Transverse colon (tissue), 4 donors: Measurements from ENCODE around the gene ERC2. TPM values are rescaled to one million over a fixed set of nuclear protein-coding genes. Genes with fewer than 3 reads are reported as not detected.

Experiments used
- DNase-seq: peaks from one replicate; pipeline ENCODE4 v3.0.0-alpha.2; 2019
- H3K27ac ChIP-seq, 4 donors: fragments of 200-600 bp; sonication (generic); 2 replicates each; pipeline ENCODE4 v1.5.1; 2016 to 2018; ENCODE audit warnings: inconsistent platforms in 4 of 4
- H3K27me3 ChIP-seq: fragments of 200-600 bp; sonication (generic); 2 replicates; pipeline ENCODE4 v1.5.1; 2017; ENCODE audit warnings: inconsistent platforms
- H3K36me3 ChIP-seq, 4 donors: fragments of 200-600 bp; sonication (generic); 2 replicates each; pipeline ENCODE4 v1.5.1; 2017 to 2019; ENCODE audit warnings: inconsistent platforms in 4 of 4
- H3K4me1 ChIP-seq, 4 donors: fragments of 200-600 bp; sonication (generic); 2 replicates each; pipeline ENCODE4 v1.5.1; 2017 to 2020; ENCODE audit warnings: inconsistent platforms in 4 of 4
- H3K4me3 ChIP-seq, 4 donors: fragments of 200-600 bp; sonication (generic); 1 replicate in 1 of 4; 2 replicates in 3 of 4; pipeline versions ENCODE4 v1.5.1 to v1.6.1; 2017 to 2019; ENCODE audit warnings: inconsistent platforms in 4 of 4
- H3K9me3 ChIP-seq, 2 donors: fragments of 200-600 bp; sonication (generic); 2 replicates each; pipeline ENCODE4 v1.5.1; 2017 to 2019; ENCODE audit warnings: inconsistent platforms in 2 of 2
- CTCF ChIP-seq, 5 experiments: fragments of 200-600 bp in 3 of 5; fragments of 450-650 bp in 2 of 5; sonication (generic) in 3 of 5; IDR thresholded peaks; 1 replicate in 2 of 5; 2 replicates in 3 of 5; pipeline ENCODE4 v1.5.1; 2016 to 2017; ENCODE audit warnings: antibody characterized with exemption in 5 of 5, inconsistent platforms in 3 of 5, mild to moderate bottlenecking in 2 of 5, moderate library complexity in 1 of 5
- EP300 ChIP-seq: sonication (generic); formaldehyde crosslinking; IDR thresholded peaks from one replicate; pipeline ENCODE4 v1.6.1; 2017; ENCODE audit warnings: antibody characterized with exemption, low read depth
- POLR2A ChIP-seq: fragments of 450-650 bp; IDR thresholded peaks from one replicate; pipeline ENCODE4 v1.6.1; 2016; ENCODE audit warnings: antibody characterized with exemption, mild to moderate bottlenecking, moderate library complexity
- POLR2AphosphoS5 ChIP-seq, 3 donors: sonication (generic); formaldehyde crosslinking; IDR thresholded peaks; one replicate each; pipeline ENCODE4 v1.6.1; 2016; ENCODE audit warnings: antibody characterized with exemption in 3 of 3
- WGBS, 2 donors: methylation state at CpG; one replicate each; pipeline ENCODE4 v1.1.5; 2018; ENCODE audit warnings: low coverage in 1 of 2; 5-methylcytosine and 5-hydroxymethylcytosine counted together
- in situ Hi-C, 4 donors: fragments of 200-750 bp; cut with MboI; loops; one replicate each; pipeline versions ENCODE4 v1.15.0 to v1.15.1; 2017; ENCODE audit warnings: low sequenced_read_pairs in 3 of 4, low pct_ligation_motif_present in 1 of 4, low pct_unique_long_range_greater_than_20kb in 1 of 4
- intact Hi-C: fragments of 100-400 bp; cut with DNase I; formaldehyde crosslinking; loops from one replicate; pipeline ENCODE4 v1.15.1; 2023; ENCODE audit warnings: low total_unique reads
- total RNA-seq, 4 donors: library from RNA; depleted of rRNA; stranded (reverse); fragments of >200 nt; gene quantifications; one replicate each; pipeline ENCODE4 v1.1.0, GENCODE V29; 2016

The ERC2 gene
- total RNA-seq, 4 donors from 2014 or later, result 0.41 to 1.3 TPM; not detected in 2

- no peak overlapping the region for H3K4me3 ChIP-seq
- in situ Hi-C loops, result no loop called here
- no peak for DNase-seq
- no peaks in the 10 kb centered on the region for H3K9me3 ChIP-seq
- 78 to 81% methylated on average over 9 to 10 of the region's 10 CpGs for WGBS, 2 donors
- H3K27ac ChIP-seq, result no peak overlapping the region
- intact Hi-C loops, result no loop called here
- no peak for TF ChIP-seq EP300
- TF ChIP-seq CTCF (IDR thresholded peaks at IDR 0.05), result no peak
- no peak for TF ChIP-seq POLR2AphosphoS5 (IDR thresholded peaks at IDR 0.05)
- no peak for TF ChIP-seq POLR2A
- H3K36me3 ChIP-seq, result no peaks in the 10 kb centered on the region
- no peaks in the 10 kb centered on the region for H3K4me1 ChIP-seq
- no peaks in the 10 kb centered on the region for H3K27me3 ChIP-seq
Observed at GRCh38 chr3:55588146-55588765, 880.0 kb downstream of the ERC2 start.

- H3K4me3 ChIP-seq, result no peak overlapping the region
- no peaks in the 10 kb centered on the region for H3K4me1 ChIP-seq
- no peaks in the 10 kb centered on the region for H3K9me3 ChIP-seq
- in situ Hi-C loops, result no loop called here
- TF ChIP-seq EP300 (no peak), POLR2AphosphoS5 (IDR thresholded peaks at IDR 0.05) (no peak), POLR2A (no peak), CTCF (IDR thresholded peaks at IDR 0.05) (no peak)
- H3K27ac ChIP-seq, result no peak overlapping the region
- intact Hi-C loops, result no loop called here
- DNase-seq, result no peak
- no peaks in the 10 kb centered on the region for H3K36me3 ChIP-seq
- H3K27me3 ChIP-seq, result no peaks in the 10 kb centered on the region
- WGBS, 2 donors, result 73% methylated on average over 5 to 9 of the region's 9 CpGs
Observed at GRCh38 chr3:55585856-55586255, 882.4 kb downstream of the ERC2 start.

- WGBS, 2 donors, result 82 to 87% methylated on average over 12 to 15 of the region's 15 CpGs
- intact Hi-C loops, result no loop called here
- Histone ChIP-seq H3K27ac (no peak overlapping the region), H3K4me1 (no peaks in the 10 kb centered on the region), H3K4me3 (no peak overlapping the region), H3K36me3 (no peaks in the 10 kb centered on the region), H3K9me3 (no peaks in the 10 kb centered on the region), H3K27me3 (no peaks in the 10 kb centered on the region)
- no peak for DNase-seq
- TF ChIP-seq EP300 (no peak), CTCF (IDR thresholded peaks at IDR 0.05) (no peak), POLR2A (no peak), POLR2AphosphoS5 (IDR thresholded peaks at IDR 0.05) (peak in 1 of 3 donors; percentile 34)
- in situ Hi-C loops, result no loop called here
Observed at GRCh38 chr3:55584716-55585368, 883.4 kb downstream of the ERC2 start.

GRCh38 chr3:55584030-55584429 is 884.2 kb downstream of the ERC2 start:
- WGBS, 2 donors, result 88 to 92% methylated on average over 2 to 3 of the region's 3 CpGs
- TF ChIP-seq POLR2AphosphoS5 (IDR thresholded peaks at IDR 0.05) (no peak), POLR2A (no peak), CTCF (IDR thresholded peaks at IDR 0.05) (no peak), EP300 (no peak)
- Histone ChIP-seq H3K27ac (no peak overlapping the region), H3K27me3 (no peaks in the 10 kb centered on the region), H3K4me3 (no peak overlapping the region), H3K36me3 (no peaks in the 10 kb centered on the region), H3K4me1 (peaks cover 0 to 3% (median 0%) of the 10 kb centered on the region in 4 donors), H3K9me3 (no peaks in the 10 kb centered on the region)
- no peak for DNase-seq
- intact Hi-C loops, result no loop called here
- in situ Hi-C loops, result no loop called here
